Measurements from ENCODE around the gene VASN.

DNA sequence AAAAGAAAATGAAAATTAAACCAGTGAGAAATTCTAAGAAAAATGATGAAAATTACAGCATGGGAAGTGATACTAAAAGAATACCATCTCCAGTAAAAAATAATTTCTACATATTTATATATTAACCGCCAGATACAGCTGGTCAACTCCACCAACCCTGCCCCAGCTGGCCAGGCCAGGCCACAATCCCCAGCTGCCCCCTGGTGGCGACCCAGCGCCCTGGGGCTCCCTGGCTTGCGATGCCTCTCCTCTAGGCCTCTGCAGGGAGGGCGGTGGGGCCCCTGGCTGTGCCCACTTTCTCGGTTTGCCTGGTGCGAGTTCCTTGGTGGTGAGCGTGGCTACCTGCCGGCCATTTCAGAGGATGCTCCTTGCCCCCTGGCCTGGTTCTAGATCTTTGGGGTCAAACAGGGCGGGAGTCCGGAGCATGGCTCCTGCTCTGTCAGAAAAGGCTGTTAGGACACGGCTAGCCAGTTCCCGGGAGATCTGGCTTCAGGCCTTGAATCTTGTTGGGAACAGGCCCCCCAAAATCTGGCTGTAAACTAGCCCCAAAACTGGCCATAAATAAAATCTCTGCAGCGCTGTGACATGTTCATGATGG lies 41.3 kb upstream of the VASN start:
- TF ChIP-seq, protein P1, sequence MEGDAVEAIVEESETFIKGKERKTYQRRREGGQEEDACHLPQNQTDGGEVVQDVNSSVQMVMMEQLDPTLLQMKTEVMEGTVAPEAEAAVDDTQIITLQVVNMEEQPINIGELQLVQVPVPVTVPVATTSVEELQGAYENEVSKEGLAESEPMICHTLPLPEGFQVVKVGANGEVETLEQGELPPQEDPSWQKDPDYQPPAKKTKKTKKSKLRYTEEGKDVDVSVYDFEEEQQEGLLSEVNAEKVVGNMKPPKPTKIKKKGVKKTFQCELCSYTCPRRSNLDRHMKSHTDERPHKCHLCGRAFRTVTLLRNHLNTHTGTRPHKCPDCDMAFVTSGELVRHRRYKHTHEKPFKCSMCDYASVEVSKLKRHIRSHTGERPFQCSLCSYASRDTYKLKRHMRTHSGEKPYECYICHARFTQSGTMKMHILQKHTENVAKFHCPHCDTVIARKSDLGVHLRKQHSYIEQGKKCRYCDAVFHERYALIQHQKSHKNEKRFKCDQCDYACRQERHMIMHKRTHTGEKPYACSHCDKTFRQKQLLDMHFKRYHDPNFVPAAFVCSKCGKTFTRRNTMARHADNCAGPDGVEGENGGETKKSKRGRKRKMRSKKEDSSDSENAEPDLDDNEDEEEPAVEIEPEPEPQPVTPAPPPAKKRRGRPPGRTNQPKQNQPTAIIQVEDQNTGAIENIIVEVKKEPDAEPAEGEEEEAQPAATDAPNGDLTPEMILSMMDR (IDR thresholded peaks at IDR 0.05): peak; percentile 86
- TF ChIP-seq EZH2phosphoT487 (IDR thresholded peaks at IDR 0.05): no peak

Data from neural progenitor cell (in vitro differentiated cells).